ENCODE data around the gene ZBTB2.

GRCh38 chr6:151327101-151327500, 64.3 kb downstream of the ZBTB2 start:
- TF ChIP-seq, protein P1, sequence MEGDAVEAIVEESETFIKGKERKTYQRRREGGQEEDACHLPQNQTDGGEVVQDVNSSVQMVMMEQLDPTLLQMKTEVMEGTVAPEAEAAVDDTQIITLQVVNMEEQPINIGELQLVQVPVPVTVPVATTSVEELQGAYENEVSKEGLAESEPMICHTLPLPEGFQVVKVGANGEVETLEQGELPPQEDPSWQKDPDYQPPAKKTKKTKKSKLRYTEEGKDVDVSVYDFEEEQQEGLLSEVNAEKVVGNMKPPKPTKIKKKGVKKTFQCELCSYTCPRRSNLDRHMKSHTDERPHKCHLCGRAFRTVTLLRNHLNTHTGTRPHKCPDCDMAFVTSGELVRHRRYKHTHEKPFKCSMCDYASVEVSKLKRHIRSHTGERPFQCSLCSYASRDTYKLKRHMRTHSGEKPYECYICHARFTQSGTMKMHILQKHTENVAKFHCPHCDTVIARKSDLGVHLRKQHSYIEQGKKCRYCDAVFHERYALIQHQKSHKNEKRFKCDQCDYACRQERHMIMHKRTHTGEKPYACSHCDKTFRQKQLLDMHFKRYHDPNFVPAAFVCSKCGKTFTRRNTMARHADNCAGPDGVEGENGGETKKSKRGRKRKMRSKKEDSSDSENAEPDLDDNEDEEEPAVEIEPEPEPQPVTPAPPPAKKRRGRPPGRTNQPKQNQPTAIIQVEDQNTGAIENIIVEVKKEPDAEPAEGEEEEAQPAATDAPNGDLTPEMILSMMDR (IDR thresholded peaks at IDR 0.05) = no peak
- TF ChIP-seq POLR2A (IDR thresholded peaks at IDR 0.05; ENCODE audit: low read depth) = no peak

All from esophagus muscularis mucosa (tissue), 3 donors.